Stomach (tissue), 4 donors: ENCODE measurements around the gene SLC24A4.

Source experiments
- CTCF ChIP-seq, 7 experiments: fragments of 450-650 bp in 4 of 7; fragments of 200-600 bp in 3 of 7; sonication (generic) in 3 of 7; IDR thresholded peaks; one replicate each; pipeline ENCODE4 v1.5.1; 2016 to 2019; ENCODE audit warnings: antibody characterized with exemption in 7 of 7, control low read depth in 2 of 7, mild to moderate bottlenecking in 1 of 7
- EP300 ChIP-seq: sonication (generic); formaldehyde crosslinking; IDR thresholded peaks from one replicate; pipeline ENCODE4 v1.6.1; 2017; ENCODE audit warnings: antibody characterized with exemption
- POLR2A ChIP-seq, 4 donors: fragments of 450-650 bp; IDR thresholded peaks; one replicate each; pipeline ENCODE4 v1.6.1; 2016; ENCODE audit warnings: antibody characterized with exemption in 4 of 4, control low read depth in 2 of 4, mild to moderate bottlenecking in 1 of 4, moderate library complexity in 1 of 4
- POLR2AphosphoS5 ChIP-seq, 3 donors: sonication (generic); formaldehyde crosslinking; IDR thresholded peaks; one replicate each; pipeline ENCODE4 v1.6.1; 2016; ENCODE audit warnings: antibody characterized with exemption in 3 of 3

GRCh38 chr14:92540472-92541048 lies 217.6 kb downstream of the SLC24A4 start:
- no peak for TF ChIP-seq EP300
- TF ChIP-seq POLR2AphosphoS5 (IDR thresholded peaks at IDR 0.05), result peak; percentile 41 to 71 (median 68)
- no peak for TF ChIP-seq CTCF (IDR thresholded peaks at IDR 0.05)
- no peak for TF ChIP-seq POLR2A (IDR thresholded peaks at IDR 0.05)
